Mesodermal cell (in vitro differentiated cells): ENCODE data around the gene OR1A1. TPM values are rescaled to one million over a fixed set of nuclear protein-coding genes. Genes with fewer than 3 reads are reported as not detected.
"Not testable (repeated sequence)": the region's sequence is repeated elsewhere in the genome, so short reads cannot be mapped to it uniquely, and the experiment has no call there.

Experiments used
- H3K27ac ChIP-seq: 2 replicates; pipeline ENCODE4 v1.7.0; 2013; ENCODE audit warnings: mild to moderate bottlenecking, low read depth, low read length, moderate library complexity; ENCODE audit not compliant: severe bottlenecking
- H3K36me3 ChIP-seq: 2 replicates; pipeline ENCODE4 v1.7.1; 2013; ENCODE audit warnings: mild to moderate bottlenecking, low read length, moderate library complexity; ENCODE audit not compliant: control insufficient read depth, insufficient read depth
- H3K4me1 ChIP-seq: one replicate; pipeline ENCODE4 v1.7.1; 2013; ENCODE audit warnings: mild to moderate bottlenecking, low read length; ENCODE audit not compliant: insufficient read depth, control insufficient read depth, poor library complexity, severe bottlenecking
- H3K4me3 ChIP-seq: 2 replicates; pipeline ENCODE4 v1.7.0; 2013; ENCODE audit warnings: low read length, control low read depth, mild to moderate bottlenecking; ENCODE audit not compliant: insufficient read depth, poor library complexity, severe bottlenecking; ENCODE audit errors: extremely low read depth
- H3K9me3 ChIP-seq: 2 replicates; pipeline ENCODE4 v1.7.1; 2013; ENCODE audit warnings: mild to moderate bottlenecking, low read length, moderate library complexity; ENCODE audit not compliant: control insufficient read depth
- WGBS, 2 experiments: methylation state at CpG; one replicate each; pipeline ENCODE4 v1.1.5; 2013; ENCODE audit warnings: missing lambda C conversion rate in 2 of 2; ENCODE audit not compliant: insufficient coverage in 2 of 2; 5-methylcytosine and 5-hydroxymethylcytosine counted together
- polyA plus RNA-seq, 2 experiments: library from polyadenylated mRNA; stranded (reverse); fragments of 50-300 nt; gene quantifications; one replicate each; pipeline ENCODE4 v1.2.3, GENCODE V29; 2013

Gene OR1A1, protein sequence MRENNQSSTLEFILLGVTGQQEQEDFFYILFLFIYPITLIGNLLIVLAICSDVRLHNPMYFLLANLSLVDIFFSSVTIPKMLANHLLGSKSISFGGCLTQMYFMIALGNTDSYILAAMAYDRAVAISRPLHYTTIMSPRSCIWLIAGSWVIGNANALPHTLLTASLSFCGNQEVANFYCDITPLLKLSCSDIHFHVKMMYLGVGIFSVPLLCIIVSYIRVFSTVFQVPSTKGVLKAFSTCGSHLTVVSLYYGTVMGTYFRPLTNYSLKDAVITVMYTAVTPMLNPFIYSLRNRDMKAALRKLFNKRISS
- polyA plus RNA-seq (2013, experiment 1 of 2) = not detected
- polyA plus RNA-seq (2013, experiment 2 of 2) = not detected

DNA sequence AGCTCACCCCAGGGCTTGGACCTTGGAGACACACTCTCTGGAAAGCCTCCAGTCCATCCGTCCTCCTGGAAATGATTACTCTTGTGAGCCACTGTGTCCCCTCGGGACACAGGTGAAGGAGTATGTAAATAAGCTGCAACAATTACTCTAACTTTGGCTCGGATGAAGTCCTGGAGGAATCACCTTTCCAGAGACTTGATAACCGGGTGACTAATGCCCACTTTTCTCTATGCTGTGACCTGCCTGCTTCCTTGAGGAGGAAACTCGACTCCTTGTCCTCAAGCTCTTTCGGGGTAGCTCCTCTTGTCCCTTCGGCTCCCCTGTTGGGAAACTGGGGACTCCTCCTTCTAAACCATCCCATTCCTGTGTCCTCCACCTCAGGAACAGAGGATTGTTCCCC lies at the start of gene OR1A1:
OR1A1 (plus strand) TSS at position 301 of the 400 bp plus-strand sequence. CDS start 7,954 bp downstream, outside the sequence.
- 77 to 87% methylated on average over 5 to 6 of the region's 7 CpGs for WGBS, 2 experiments

DNA sequence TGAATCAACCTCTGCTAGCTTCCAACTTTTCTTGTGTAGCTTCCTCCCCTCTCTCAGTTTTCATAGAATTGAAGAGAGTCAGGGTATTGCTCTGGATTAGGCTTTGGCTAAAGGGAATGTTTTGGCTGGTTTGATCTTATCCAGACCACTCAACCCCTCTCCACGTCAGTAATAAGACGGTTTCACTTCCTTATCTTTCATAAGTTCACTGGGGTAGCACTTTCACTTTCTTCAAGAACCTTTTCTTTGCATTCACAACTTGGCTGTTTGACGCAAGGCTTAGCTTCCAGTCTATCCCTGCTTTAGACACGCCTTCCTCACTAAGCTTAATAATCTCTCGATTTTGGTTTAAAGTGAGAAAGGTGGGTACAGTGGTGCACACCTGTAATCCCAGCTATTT lies 39.9 kb upstream of the OR1A1 start:
- Histone ChIP-seq H3K27ac (no peak overlapping the region), H3K9me3 (peaks cover 26% of the 10 kb centered on the region), H3K4me1 (no peaks in the 10 kb centered on the region), H3K4me3 (no peak overlapping the region), H3K36me3 (no peaks in the 10 kb centered on the region)
- WGBS, 2 experiments = 89 to 100% methylated on average over 2 to 4 of the region's 5 CpGs

More for the DNA sequence above, at the start of gene OR1A1:
- Histone ChIP-seq H3K4me1 (no peaks in the 10 kb centered on the region), H3K9me3 (peaks cover 10% of the 10 kb centered on the region), H3K27ac (no peak within 1 kb of the TSS), H3K36me3 (no peaks in the 10 kb centered on the region), H3K4me3 (no peak within 1 kb of the TSS)

DNA sequence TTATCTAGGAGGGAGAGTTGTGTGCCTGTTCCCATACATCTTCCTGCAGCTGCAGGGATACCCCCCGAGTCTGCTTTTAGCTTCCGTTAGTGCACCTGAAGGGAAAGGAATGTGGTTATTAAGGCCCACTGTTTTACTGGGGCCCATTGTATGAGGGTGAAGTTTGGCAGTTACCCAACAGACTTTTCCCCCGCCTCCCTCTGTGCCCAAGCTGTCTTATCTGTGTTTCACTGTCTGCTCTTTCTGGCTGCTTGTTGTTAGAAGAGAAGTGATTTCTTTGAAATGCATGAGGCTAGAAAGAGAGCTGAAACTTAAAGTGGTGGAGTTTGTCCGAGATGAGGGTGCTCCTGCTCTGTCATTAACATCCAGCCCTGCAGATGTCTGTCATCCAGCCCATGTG lies 17.5 kb upstream of the OR1A1 start:
- Histone ChIP-seq H3K36me3 (no peaks in the 10 kb centered on the region), H3K4me3 (no peak overlapping the region), H3K9me3 (no peaks in the 10 kb centered on the region), H3K27ac (no peak overlapping the region), H3K4me1 (no peaks in the 10 kb centered on the region)
- WGBS, 2 experiments = 68 to 80% methylated on average over 1 to 3 of the region's 4 CpGs

DNA sequence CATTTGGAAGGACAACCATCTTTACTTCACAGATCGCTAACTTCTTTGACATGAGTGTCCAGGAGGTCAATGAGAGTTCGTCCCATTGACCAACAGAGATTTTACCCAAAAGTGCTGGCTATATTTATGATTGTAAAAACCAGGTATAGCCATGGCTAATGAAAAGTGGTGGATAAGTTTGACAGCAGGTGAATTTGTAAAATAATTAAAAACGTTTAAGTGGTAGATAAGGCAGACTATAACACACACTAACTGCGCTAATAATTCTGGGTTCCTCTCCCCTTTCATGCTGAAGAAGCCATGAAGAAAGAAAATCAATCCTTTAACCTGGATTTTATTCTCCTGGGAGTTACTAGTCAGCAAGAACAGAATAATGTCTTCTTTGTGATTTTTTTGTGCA lies 10.2 kb upstream of the OR1A1 start, which contains the start of gene OR1A2:
OR1A2 (plus strand) TSS at position 301 of the 400 bp plus-strand sequence; CDS start at position 301, 0 bp downstream.
- Histone ChIP-seq H3K9me3 (peaks cover 4% of the 10 kb centered on the region), H3K4me3 (no peak within 1 kb of the TSS), H3K36me3 (no peaks in the 10 kb centered on the region), H3K27ac (no peak within 1 kb of the TSS), H3K4me1 (no peaks in the 10 kb centered on the region)
- 83% methylated on average over 2 of the region's 4 CpGs; no CpG with 5 or more reads in 1 of the 2 experiments for WGBS, 2 experiments

DNA sequence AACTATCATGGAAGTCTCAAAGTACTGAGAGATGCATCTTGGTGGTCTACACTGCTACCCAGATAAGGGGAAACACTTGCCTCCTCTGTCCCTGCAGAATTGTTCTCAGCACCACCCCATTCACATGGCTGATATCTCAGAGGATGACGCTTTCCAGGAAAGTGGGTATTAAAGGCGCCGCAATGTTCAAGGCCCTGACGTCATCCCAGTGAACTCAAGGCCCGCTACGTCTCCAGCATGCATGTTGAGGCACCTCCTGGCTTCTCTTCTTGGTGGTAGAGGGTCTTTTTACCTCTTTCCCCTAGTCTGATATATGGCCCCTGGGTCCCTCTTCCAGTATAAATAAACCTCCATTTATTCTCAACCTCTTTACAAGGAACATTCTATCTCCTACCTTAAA lies 1.0 kb downstream of the OR1A1 start:
- H3K36me3 ChIP-seq = no peaks in the 10 kb centered on the region
- no peak overlapping the region for H3K4me3 ChIP-seq
- H3K27ac ChIP-seq = no peak overlapping the region
- 93 to 100% methylated on average over 1 to 2 of the region's 6 CpGs for WGBS, 2 experiments
- no peaks in the 10 kb centered on the region for H3K4me1 ChIP-seq
- peaks cover 10% of the 10 kb centered on the region for H3K9me3 ChIP-seq

DNA sequence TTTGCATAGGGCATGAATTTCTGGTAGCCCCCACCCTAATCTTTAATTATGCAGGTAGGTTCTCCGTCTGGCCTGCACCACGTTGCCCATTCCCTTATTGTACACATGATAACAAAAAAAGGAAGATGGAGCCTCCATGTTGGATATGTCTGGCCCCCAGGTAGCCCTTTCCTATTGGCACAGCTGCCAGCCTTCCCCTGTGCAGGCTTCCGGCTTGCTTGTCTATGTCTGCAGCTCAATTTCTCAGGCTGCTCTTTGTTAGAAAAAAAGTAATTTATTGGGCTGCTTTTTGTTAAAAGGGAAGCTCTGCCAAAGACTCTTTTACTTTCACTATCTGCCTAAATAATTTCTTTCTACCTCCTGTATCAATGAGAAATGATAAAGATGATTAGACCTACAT lies 5.5 kb downstream of the OR1A1 start:
- no peaks in the 10 kb centered on the region for H3K4me1 ChIP-seq
- H3K36me3 ChIP-seq = no peaks in the 10 kb centered on the region
- H3K9me3 ChIP-seq = peaks cover 6% of the 10 kb centered on the region
- H3K4me3 ChIP-seq = no peak overlapping the region
- H3K27ac ChIP-seq = no peak overlapping the region
- 80 to 82% methylated on average over 1 to 2 of the region's 3 CpGs for WGBS, 2 experiments

DNA sequence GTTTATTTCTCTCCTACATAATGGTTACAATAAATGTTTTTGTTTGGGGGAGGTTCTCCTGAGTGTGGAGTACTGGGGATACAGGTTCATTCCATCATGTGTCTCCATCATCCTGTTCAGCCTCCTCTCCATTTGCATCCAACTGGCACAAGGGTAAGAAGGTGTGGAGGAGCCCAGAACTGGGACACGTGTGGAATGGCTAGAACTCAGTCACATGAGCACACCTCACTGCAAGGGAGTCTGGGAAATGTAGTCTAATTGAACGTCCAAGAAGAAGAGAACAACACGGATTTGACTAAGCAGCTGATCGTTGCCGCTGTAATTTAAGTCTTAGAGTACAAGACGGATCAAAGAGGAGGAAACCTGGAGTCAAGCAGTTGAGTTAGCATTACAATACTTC lies 6.1 kb downstream of the OR1A1 start:
- Histone ChIP-seq H3K4me3 (no peak overlapping the region), H3K4me1 (no peaks in the 10 kb centered on the region), H3K27ac (no peak overlapping the region), H3K9me3 (peaks cover 6% of the 10 kb centered on the region), H3K36me3 (no peaks in the 10 kb centered on the region)
- WGBS, 2 experiments = 66 to 67% methylated on average over 5 to 6 of the region's 6 CpGs

DNA sequence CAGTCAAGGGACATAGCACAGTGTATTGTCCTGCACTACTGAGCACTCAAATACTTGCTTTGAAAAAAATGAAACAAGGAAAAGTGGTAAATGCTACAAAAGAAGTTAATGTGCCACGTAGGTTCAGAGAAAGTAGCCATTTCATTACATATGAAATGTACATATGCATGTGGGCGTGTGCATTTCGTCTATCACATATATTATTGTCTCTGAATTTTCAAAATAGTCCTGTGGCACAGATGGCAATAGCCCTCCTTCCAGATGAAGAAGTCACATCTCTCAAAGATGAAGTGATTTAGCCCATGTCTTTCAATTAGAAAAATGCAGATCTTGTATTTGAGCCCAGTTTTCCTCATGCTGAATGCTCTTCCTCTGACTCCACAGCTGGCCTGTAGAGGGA lies 12.5 kb downstream of the OR1A1 start:
- H3K36me3 ChIP-seq, H3K4me3 ChIP-seq, H3K4me1 ChIP-seq, H3K27ac ChIP-seq, H3K9me3 ChIP-seq: not testable (repeated sequence)
- 100% methylated on average over 1 of the region's 3 CpGs; no CpG with 5 or more reads in 1 of the 2 experiments for WGBS, 2 experiments

DNA sequence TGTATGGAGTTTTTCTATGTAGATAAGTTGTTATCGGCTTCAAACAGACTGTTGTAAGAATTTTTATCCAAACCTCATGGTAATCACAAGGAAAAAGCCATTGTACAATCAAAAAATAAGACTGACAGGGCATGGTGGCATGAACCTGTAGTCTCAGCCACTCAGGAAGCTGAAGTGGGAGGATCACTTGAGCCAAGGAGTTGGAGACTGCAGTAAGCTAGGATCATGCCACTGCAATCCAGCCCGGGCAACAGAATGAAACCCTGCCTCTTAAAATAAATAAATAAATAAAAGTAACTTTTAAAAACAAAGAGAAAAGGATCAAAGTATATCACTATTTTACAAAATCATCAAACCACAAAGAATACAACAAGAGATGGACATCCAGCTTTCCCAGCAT lies 14.4 kb downstream of the OR1A1 start:
- Histone ChIP-seq H3K27ac (no peak overlapping the region), H3K4me1 (no peaks in the 10 kb centered on the region), H3K9me3 (no peaks in the 10 kb centered on the region), H3K4me3 (no peak overlapping the region), H3K36me3 (no peaks in the 10 kb centered on the region)
- WGBS, 2 experiments = no CpG with 5 or more reads among the region's 2 CpGs

DNA sequence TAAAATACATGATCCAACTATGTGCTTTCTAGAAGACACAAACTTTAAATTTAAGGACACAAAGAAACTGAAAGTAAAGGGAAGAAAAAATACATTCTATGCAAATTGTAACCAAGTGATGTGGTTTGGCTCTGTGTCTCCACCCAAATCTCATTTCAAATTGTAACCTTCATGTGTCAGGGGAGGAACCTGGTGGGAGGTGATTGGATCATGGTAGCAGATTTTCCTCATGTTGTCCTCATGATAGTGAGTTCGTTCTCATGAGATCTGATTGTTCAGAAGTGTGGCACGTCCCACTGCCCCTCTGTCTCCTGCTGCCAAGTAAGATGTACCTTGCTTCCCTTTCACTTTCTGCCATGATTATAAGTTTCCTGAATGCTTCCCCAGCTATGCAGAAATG lies 15.0 kb downstream of the OR1A1 start:
- no peaks in the 10 kb centered on the region for H3K9me3 ChIP-seq
- H3K36me3 ChIP-seq = no peaks in the 10 kb centered on the region
- 80% methylated on average over 1 of the region's 2 CpGs for WGBS, 2 experiments
- no peak overlapping the region for H3K4me3 ChIP-seq
- no peak overlapping the region for H3K27ac ChIP-seq
- H3K4me1 ChIP-seq = no peaks in the 10 kb centered on the region

DNA sequence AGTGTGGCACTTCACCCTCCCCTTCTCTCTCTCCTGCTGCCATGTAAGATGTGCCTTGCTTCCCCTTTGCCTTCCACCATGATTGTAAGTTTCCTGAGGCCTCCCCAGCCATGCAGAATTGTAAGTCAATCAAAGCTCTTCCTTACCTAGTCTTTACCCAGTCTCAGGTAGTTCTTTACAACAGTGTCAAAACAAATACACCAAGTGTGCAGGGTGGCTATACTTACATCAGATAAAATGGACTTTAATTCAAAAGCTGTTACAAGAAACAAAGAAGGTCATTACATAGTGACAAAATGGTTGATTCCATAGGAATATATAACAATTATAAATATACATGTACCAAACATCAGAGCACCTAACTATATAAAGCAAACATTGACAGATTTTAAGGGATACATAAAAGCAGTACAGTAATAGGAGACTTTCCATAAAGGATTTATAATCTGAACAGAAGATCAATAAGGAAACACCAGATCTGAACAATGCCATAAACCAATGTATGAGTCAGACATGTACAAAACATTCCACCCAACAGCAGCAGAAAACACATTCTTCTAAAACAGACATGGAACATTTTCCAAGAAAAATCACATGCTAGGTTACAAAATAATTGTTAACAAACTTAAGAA lies 17.4 kb downstream of the OR1A1 start:
- H3K4me1 ChIP-seq, H3K27ac ChIP-seq, H3K4me3 ChIP-seq, H3K36me3 ChIP-seq, H3K9me3 ChIP-seq: not testable (repeated sequence)
